Inflammatory macrophage treated with lipopolysaccharide for 4 hours (primary cell): ENCODE data around the gene RBM38.
"Not testable (repeated sequence)": the region's sequence is repeated elsewhere in the genome, so short reads cannot be mapped to it uniquely, and the experiment has no call there.

ENCODE experiments used
- DNase-seq: peaks from one replicate; pipeline ENCODE4 v3.0.0-alpha.2; 2020

The RBM38 gene

DNA sequence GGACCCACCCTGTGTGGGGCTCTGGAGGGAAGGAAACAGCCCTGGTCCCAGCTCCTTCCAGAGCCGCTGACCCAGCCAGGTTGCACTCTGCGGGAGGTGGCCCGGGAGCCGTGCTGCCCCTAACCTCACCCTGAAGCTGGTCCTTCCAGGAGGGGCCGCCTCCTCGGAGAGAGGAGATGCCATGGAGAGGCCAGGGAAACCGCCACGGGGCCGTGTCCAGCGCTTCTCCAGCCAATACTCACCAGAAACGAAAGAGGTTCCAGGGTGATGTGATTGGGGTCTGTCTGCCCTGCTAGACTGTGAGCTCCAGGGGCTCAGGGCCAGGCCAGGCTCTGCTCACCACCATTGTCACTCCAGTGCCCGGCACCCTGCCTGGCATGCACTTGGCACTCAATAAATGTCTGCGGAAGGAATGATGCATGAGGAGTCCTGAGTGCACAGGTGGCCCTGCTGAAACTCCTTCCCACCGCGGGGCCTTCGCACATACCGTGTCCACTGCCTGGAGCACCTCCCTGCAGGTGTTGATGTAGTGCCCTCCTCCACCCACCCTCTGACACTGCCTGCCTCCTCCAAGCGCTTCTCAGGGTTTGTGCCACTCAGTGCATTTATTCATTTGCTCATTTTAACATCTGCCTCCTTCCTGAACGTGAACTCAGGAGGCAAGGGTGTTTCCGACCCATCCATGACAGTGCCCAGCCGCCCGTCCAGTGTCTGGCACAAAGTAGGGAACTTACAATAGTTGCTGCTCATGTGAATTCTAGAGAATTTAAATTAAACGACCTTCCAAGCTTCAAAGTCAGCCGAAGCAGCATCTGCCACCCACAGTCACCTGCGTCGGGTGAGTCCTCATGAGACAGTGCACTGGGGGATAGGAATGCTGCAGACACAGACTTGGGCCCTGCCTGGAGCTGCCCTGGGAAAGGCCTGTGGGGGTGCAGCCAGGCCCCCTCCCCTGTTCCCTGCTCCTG lies 30.3 kb downstream of the RBM38 start:
- DNase-seq: no peak

DNA sequence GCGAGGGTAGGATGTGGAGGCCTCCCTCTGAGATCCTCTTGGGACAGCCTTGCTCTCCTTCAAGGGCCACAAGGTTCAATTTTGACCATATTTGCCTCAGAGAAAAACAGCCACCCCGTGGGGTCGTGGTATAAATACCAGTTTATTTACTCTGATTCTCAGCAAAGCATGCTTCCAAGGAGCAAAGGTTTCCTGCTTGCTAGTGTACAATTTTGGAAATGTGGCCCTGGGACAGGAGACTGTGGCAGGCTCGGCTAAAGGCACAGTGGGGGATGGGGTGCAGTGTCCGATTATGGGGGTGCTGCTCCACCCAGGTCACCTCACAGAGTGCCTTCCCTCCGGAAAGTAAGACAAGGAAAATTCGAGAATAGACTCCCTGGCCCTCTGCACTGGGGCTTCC lies 31.1 kb downstream of the RBM38 start:
- DNase-seq: no peak

DNA sequence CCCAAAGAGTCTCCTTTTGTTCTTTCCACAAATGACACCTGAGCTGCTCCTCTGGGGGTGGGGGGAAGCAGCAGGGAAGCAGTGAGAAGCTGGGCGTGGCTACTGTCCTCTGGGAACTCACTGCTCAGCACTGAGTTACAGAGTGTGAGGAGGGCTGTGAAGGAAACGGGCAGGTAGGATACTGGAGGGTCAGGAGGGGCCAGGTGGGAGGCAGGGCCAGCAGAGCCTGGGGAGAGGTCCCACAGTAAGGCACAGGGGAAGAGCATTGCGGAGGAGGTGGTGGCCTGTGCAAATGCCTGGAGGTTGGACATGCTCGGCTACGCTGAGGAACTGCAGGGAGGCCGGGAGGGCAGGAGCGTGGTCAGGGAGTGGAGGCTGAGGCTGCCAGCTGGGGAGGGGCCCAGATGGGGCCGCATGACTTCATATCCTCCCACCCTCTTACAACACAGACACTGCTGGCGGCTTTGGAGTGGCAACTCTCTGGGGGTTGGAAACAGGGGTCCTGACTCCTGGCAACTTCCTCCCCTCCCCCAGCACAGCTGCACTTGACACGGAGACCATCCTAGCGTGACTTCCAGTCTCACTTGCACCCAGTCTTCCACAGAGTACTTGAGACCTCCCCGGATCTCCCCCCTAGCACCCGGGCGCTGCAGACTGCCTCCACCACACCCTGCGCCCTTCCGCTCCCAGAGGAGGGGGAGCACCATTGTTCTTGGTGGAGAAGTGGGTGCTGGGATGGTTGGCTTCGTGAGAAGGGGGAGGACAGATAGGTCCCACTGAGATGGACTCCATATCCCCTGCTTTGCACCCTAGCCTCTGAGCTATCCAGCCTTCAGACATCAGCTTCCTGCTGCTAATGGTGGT lies 34.2 kb downstream of the RBM38 start:
- peak; percentile 35 for DNase-seq

DNA sequence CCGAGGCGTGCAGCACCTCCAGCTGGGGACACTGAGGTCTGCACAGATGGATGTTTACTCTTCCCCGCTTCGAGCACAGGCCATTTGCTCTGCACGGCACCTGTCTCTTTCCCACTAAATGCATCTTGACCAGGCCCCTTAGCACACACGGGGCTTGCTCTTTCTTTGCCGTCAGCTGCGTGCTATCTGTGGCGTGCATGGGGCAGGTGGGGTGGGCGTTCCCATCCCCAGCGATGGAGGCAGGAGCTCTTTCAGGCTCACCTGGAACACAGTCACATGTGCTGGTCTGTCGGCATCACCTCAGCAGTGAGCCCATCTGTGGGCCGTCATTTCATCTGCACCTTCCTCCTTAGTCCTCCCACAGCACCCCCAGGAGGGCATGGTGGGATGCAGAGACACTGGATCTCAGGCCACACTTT lies 35.1 kb downstream of the RBM38 start:
- DNase-seq: no peak

DNA sequence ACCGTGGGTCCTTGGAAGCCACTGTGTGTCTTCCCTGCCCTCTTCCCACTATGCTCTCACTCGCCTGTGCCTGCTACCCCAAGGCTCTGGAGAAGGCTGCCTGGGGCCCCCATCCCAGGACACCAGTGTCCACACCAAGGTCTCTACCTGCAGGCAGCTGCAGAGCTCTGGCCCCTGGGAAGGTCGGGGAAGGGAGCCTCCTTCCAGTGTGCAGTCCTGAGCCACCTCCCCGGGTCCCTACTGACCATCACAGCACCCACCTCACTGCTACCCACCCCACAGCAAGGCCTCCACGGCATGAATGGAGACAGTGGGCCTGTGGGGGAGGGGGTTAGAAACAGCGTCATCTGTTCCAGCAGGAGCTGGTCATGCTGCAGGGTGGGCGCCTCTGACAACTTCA lies 35.6 kb downstream of the RBM38 start:
- DNase-seq: no peak

DNA sequence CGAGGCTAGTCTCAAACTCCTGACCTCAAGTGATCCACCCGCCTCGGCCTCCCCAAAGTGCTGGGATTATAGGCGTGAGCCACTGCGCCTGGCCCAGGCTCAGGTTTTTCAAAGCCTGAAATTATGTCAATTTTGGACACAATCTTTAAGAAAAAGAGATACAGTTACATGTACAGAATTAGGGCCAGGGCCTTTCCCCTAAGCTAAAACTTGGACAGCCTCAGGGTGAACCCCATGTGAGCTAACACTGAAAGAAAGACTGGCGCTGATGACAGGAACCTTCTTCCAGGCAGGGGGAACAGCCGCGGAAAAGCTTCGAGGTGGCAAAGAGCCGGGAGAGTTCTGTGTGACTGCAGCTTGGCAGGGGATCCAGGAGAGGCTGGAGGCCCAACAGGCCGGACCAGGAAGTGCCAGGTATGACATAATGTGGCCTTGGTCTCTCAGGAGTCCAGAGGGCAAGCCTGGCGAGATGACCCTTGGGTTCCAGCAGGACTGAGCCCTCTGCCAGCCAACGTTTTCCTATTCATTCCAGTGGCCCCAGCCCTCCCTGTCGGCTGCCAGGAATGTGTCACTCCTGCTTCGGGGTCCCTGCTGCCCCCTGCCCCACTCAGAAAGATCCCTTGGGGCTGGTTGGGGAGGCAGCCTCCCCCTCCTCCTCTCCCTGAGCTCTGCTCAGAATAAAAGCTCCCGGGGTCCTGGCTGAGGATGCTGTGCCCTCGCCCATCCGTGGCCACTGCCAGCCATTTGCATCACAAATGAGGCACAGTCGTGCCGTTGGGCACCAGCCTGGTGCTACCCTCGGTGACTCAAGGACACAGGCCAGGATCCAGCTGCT lies 37.3 kb downstream of the RBM38 start:
- DNase-seq: no peak

DNA sequence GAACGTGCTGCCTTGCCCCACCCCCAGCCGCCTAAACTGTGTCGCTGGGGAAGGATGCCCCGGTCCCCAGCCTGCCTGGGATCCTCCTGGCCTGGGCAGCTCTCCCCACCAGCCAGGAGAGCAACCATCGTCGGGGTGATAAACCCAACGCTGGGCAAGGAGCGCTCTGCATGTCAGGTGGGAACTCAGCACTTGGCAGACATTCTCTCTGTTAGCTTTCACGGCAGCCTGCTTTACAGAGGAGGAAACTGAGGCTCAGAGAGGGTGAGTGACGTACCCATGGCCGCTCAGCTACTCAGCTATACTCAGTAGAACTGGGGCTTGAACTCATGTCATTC lies 37.9 kb downstream of the RBM38 start:
- no peak for DNase-seq

DNA sequence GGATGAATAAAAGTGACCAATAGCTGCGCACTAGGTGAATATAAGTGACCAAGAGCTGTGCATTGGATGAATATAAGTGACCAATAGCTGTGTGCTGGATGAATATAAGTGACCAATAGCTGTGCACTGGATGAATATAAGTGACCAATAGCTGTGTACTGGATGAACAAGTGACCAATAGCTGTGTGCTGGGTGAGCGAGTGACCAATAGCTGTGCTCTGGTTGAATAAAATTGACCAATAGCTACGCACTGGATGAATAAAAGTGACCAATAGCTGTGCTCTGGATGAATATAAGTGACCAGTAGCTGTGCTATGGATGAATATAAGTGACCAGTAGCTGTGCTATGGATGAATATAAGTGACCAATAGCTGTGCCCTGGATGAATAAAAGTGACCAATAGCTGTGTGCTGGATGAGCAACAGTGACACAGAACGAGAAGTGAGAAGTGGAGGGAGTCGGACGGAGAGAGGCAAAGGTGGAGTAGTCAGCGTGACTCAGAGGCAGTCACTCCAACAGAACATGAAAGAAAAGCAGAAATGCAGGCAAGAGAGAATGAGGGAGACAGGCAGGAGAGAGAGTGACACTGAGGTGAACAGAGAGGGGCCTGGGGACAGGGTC lies 38.5 kb downstream of the RBM38 start:
- DNase-seq: peak; percentile 96

DNA sequence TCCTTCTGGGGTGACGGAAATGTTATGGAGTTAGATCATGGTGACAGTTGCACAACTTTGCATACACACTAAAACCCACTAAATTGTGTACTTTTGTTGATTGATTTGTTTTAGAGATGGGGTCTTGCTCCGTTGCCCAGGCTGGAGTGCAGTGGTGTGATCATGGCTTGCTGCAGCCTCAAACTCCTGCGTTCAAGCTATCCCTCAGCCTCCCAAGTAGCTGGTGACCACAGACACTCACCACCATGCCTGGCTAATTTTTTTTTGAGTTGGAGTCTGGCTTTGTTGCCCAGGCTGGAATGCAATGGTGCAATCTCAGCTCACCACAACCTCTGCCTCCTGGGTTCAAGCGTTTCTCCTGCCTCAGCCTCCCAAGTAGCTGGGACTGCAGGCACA lies 39.0 kb downstream of the RBM38 start:
- DNase-seq: not testable (repeated sequence)

DNA sequence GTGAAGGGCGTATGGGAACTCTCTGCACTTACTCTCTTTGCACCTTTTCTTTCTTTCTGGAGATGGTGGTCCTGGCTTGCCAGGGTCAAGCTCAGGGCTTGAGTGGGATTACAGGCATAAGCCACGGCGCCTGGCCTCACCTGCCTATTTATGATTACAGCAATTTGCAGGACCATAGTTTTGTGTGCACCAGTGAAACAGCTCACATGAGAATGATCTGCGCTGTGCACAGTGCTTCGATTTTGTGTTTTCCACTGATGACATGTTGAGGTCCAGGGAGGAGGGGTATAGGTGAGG lies 40.3 kb downstream of the RBM38 start:
- DNase-seq: no peak

DNA sequence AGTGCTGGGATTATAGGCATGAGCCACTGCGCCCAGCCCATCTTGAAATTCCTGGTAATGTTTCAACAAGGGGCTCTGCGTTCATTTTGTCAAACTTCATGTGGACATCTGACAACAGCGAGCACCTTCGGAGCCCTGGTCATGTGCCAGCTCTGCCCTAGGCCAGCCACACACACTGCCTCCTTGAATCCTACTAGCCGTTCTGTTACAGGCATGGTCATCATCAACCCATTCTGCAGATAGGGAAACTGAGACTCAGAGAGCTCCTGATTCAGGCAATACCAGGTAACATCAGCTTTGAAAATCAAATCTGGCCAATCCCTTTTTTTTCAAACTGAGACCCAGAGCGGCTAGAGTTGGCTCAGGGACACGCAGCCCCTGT lies 41.3 kb downstream of the RBM38 start:
- DNase-seq: no peak

DNA sequence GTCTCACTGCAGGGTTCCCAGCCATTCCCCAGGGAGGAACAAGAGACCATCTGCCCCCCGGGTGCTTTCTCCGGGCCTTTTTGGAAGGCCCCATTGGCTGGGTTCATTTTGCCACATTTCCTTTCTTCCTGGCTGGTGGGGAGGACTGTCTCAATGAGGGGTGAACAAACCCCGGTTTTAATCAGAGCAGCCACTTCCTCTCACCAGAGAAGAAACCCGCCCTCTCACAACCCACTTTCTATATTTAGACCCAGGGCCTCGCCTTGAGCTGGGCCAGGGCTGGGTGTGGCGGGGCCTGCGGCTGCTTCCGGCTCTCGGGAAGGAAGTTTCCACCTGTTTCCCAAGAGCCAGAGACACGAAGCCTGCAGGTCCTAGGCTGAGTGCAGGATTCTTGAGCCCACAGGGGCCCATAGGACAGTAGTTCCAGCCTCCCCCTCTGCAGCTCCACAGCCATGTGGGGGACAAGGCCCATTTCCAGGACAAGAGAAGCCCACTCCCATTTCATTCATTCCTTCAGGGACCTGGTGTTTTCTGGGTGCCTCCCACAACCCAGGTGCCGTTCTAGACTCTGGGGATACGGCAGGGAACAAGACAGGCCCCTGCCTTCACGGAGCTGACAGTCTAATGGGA lies 41.8 kb downstream of the RBM38 start:
- peak; percentile 88 for DNase-seq

DNA sequence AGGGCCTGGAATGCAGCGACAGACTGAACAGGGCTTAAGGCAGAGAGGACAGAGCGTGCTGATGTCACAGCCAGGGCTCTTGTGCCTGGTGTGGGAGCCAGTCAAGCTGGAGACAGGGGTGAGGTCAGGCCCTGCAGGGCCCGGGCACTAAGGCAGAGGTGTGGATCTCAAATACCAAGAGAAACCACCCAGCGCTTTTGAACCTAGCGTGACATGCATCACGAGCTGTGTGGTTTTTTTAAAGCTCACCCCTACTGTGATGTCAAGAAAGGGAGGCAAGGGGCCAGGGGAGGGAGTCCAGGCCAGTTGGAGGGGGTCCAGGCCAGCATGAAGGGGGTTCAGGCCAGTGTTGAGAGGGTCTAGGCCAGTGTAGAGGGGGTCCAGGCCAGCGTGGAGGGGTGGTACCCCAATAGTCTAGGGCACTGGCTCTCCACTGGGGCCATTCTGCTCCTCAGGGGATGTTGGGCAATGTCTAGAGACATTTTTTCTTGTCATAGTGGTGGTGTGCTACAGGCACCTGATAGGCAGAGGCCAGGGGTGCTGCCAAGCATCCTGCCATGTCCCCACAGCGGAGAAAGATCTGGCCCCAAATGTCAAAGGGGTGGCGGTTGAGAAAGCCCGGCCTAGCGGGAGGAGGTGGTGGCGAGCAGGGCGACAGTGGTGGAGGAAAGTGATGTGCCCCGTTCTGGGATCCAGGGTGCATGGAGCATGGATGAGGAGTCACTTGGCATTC lies 42.6 kb downstream of the RBM38 start:
- peak; percentile 11 for DNase-seq

DNA sequence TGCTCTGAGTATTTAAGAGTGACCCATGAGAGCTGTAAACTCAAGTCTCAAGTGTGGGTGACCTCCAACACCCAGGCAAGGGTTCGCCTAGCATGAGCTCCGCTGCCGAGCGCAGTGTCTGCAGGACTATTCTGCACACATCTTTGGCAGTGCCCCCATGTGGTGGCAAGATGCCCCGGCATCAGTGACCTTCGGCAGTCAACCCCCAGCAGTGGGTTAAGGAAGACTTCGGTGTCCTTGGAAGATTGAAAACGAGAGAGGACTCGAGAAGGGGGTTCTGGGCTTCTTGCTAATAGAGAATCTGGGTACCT lies 43.1 kb downstream of the RBM38 start:
- peak; percentile 13 for DNase-seq

DNA sequence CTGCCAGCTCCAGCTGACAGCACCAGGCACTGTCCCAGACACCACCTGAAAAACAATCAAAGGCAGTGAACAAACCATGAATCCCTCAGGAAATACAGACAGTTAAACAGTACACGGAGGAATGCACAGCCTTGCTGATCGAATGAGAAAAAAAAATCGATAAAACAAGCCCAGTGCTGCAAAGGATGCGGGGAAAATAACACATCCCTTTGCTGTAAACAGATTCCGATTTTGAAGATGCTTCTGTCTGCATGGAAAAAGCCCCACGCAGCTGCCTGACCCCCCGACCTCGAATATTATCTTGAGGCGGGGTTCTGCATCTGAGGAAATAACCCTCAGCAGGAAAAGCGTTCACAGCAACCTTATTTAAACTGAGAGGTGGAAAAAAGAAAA lies 43.9 kb downstream of the RBM38 start:
- DNase-seq: no peak

DNA sequence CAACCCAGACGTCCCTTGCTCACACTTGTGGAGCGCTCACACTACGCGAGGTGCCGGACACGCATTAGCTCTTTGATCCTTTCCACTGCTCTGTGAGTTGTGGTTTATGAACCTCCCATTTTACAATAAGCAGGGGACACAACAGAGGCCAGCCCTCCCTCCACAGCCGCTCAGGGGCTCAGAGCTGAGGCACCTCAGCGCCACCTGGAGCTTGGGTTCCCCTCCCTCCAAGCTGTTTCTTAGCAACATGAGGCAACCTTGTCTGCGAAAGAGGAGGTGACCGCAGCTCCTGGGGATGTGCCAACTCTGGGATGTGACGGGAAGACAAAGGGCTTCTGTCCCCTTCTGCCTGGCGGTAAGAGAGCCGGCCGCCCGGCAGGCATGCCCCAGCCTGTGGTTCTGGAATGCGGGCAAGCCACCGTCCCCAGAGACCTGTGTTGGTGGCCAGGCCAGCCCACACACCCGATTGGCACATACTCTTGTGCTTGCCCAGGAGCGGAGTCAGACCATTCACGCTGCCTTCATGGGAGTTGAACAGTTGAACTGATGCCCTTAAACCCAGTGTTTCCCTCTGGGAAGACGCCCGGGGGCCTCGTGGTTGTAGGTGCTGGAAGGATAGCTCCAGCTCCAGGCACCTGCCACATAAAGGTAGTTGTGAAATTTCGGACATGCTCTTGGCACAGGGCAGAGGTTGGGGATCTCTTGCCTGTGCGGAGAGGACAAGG lies 44.5 kb downstream of the RBM38 start:
- DNase-seq: peak; percentile 42

DNA sequence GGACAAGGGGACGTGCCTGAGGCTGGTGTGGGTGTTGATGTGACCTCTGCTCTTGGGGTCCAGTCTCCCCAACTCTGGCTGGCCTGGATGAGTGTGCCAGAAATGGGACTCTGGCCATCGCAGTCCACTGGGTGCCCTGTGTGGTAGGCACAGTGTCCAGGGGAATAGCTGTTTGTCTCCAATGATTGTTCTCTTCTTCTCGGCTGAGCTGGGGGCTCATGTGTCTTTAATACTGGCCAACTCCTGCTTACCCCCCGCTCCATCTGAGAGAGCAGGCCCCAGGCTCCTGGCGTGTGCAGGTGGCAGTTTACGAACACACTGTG lies 45.0 kb downstream of the RBM38 start:
- no peak for DNase-seq

DNA sequence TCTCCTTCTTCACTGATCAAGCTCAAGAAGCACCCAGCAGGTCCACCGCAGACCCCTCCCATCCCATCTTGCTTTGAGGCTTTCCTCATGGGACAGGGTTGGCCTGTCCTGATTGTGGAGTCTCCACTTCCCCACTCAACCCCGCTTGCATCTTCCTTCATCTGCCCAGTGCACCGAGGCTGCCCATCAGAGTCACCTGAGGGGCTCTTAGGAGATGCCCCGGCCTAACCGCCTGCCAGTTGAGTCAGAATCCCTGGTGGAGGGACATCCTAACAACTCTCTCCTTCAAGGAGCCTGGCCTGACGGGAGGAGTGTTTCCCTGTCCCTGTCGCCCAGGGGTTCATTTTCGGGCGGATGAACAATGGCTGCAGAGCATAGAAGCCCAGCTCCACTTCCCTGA lies 46.1 kb downstream of the RBM38 start:
- DNase-seq: no peak

DNA sequence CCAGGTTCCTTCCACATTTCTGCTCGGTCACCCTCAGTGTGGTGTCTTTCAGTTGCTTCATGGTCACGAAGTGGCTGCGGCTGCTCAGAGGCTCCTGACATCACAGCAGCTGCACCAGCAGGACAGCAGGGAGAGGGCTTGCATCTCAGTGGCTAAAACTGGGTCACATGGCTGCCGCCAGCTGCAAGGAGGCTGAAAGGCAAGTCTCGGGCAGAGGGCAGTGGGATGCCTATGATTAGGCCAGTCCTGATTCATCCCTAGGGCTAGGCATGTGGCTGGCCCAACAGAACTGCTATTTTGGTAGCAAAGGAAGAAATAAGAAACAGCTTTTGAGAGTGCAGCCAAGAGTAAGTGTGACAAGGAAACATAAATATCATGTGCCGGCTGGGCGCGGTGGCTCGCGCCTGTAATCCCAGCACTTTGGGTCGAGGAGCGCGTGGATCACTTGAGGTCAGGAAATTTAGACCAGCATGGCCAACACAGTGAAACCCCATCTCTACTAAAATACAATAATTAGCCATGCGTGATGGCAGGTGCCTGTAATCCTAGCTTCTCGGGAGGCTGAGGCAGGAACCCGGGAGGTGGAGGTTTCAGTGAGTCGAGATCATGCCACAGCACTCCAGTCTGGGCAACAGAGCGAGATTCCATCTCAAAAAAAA lies 46.6 kb downstream of the RBM38 start:
- DNase-seq: no peak

DNA sequence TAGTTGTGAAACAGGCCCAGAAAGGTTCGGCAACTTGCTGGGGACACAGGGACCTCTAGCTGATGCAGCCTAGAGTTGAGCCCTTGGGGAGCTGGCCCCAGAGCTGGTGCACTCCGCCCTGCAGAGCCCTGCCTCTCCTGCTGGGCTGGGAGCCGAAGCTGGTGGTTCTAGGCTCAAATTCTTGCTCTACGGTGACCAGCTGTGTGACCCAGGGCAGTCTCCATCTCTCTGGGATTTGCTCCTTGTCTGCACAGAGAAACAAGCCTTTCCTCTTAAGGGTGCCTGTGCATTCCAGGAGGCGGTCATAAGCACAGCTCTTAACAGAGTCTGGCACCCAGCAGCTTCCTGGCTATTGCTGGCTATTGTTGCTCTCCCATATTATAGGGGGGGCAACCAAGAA lies 47.4 kb downstream of the RBM38 start:
- DNase-seq: no peak

DNA sequence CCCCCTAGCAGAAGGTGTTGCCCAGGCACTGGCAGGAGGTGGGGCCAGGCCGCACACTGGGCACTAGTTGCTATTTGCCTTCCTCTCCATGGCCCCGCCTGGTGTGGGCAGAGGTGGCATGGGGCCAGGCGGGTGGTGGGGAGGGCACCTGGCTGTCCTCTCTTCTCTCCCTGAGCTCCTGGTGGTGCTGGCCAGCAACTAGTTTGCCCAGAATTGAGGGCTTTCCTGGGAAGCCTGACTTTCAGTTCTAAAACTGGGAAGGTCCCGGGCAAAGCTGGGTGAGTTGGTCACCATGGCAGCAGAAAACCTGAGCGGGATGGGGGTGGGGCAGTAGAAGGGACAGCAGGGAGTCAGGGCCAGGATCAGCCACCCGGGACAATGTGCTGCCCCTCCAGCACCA lies 48.2 kb downstream of the RBM38 start:
- no peak for DNase-seq
